Gastrocnemius medialis (tissue), 4 donors: ENCODE measurements around the gene NDRG2.

Experiments
- CTCF ChIP-seq, 5 experiments: fragments of 450-650 bp in 3 of 5; fragments of 200-600 bp in 2 of 5; sonication (generic) in 2 of 5; IDR thresholded peaks in 4 of 5; conservative IDR thresholded peaks in 1 of 5; 1 replicate in 4 of 5; 2 replicates in 1 of 5; pipeline ENCODE4 v1.5.1; 2016 to 2019; ENCODE audit warnings: antibody characterized with exemption in 5 of 5, mild to moderate bottlenecking in 3 of 5, moderate library complexity in 3 of 5
- POLR2A ChIP-seq, 2 donors: fragments of 450-650 bp; IDR thresholded peaks; one replicate each; pipeline ENCODE4 v1.6.1; 2017; ENCODE audit warnings: antibody characterized with exemption in 2 of 2, mild to moderate bottlenecking in 2 of 2, moderate library complexity in 2 of 2

- peak in 1 of 5 experiments; percentile 12 for TF ChIP-seq CTCF (IDR thresholded peaks at IDR 0.05 in 4 of 5, conservative IDR thresholded peaks at IDR 0.05 in 1 of 5)
- peak; percentile 41 to 44 for TF ChIP-seq POLR2A (IDR thresholded peaks at IDR 0.05)
These were observed 13.9 kb upstream of the NDRG2 start for GRCh38 chr14:21038441-21039422.
